B cell (primary cell): ENCODE measurements around the gene NHS. TPM values are rescaled to one million over a fixed set of nuclear protein-coding genes. Genes with fewer than 3 reads are reported as not detected.

Experiments used
- ATAC-seq: fragments of 200-7000 bp; cut with Tn5 transposase; one replicate; pipeline ENCODE4 v1.10.0; 2021; ENCODE audit warnings: low read depth, mild to moderate bottlenecking, moderate number of reproducible peaks, moderate library complexity
- CTCF ChIA-PET: fragments of 350-600 bp; sonication (Branson Sonifier 250); formaldehyde crosslinking; loops from one replicate; lab custom pipeline; 2021; ENCODE audit warnings: antibody characterized with exemption, inconsistent platforms; lab: Charles Lee
- POLR2A ChIA-PET: fragments of 350-600 bp; sonication (Branson Sonifier 250); formaldehyde crosslinking; loops from one replicate; lab custom pipeline; 2021; ENCODE audit warnings: antibody characterized with exemption; lab: Charles Lee
- DNase-seq: peaks from one replicate; pipeline ENCODE4 v3.0.0; 2013
- H2AFZ ChIP-seq: 2 replicates; pipeline ENCODE4 v1.6.1; 2012; ENCODE audit warnings: mild to moderate bottlenecking, low read depth, low read length; ENCODE audit not compliant: insufficient read depth, poor library complexity, severe bottlenecking
- H3K27ac ChIP-seq, 2 donors: 1 replicate in 1 of 2; 2 replicates in 1 of 2; pipeline ENCODE4 v1.5.1; 2012 to 2013; ENCODE audit warnings: low read length in 2 of 2, mild to moderate bottlenecking in 2 of 2, moderate library complexity in 1 of 2
- H3K27me3 ChIP-seq, 4 experiments: fragments of 200-600 bp in 1 of 4; sonication (generic) in 1 of 4; replicated peaks in 1 of 4; 1 replicate in 2 of 4; 2 replicates in 2 of 4; pipeline versions ENCODE4 v1.6.1 to v1.7.0; 2013 to 2016; ENCODE audit warnings: low read length in 3 of 4, mild to moderate bottlenecking in 2 of 4, mixed read lengths in 1 of 4, moderate library complexity in 1 of 4; ENCODE audit not compliant: insufficient read depth in 4 of 4, control insufficient read depth in 3 of 4; ENCODE audit errors: control extremely low read depth in 1 of 4
- H3K36me3 ChIP-seq, 2 experiments: replicated peaks in 1 of 2; 1 replicate in 1 of 2; 2 replicates in 1 of 2; pipeline versions ENCODE4 v1.6.1 to v1.7.1; 2013; ENCODE audit warnings: low read length in 1 of 2; ENCODE audit not compliant: insufficient read depth in 2 of 2, control insufficient read depth in 1 of 2; ENCODE audit errors: control extremely low read depth in 1 of 2, extremely low read depth in 1 of 2
- H3K4me1 ChIP-seq, 2 donors: fragments of 200-600 bp in 1 of 2; sonication (generic) in 1 of 2; 1 replicate in 1 of 2; 2 replicates in 1 of 2; pipeline versions ENCODE4 v1.5.1 to v1.6.1; 2013 to 2017; ENCODE audit warnings: low read length in 2 of 2; ENCODE audit not compliant: control insufficient read depth in 2 of 2, insufficient read depth in 2 of 2
- H3K4me2 ChIP-seq: replicated peaks from 2 replicates; pipeline ENCODE3; 2012; ENCODE audit warnings: mild to moderate bottlenecking, low read depth, low read length; ENCODE audit not compliant: poor library complexity, severe bottlenecking
- H3K4me3 ChIP-seq, 5 experiments: fragments of 200-600 bp in 1 of 5; sonication (generic) in 1 of 5; 1 replicate in 3 of 5; 2 replicates in 2 of 5; pipeline versions ENCODE4 v1.5.1 to v1.7.0; 2011 to 2016; ENCODE audit warnings: low read length in 4 of 5, mild to moderate bottlenecking in 4 of 5, low read depth in 2 of 5, control low read depth in 1 of 5, moderate library complexity in 1 of 5; ENCODE audit not compliant: insufficient read depth in 1 of 5; ENCODE audit errors: control extremely low read depth in 1 of 5, extremely low read depth in 1 of 5
- H3K79me2 ChIP-seq: fragments of 200-600 bp; sonication (generic); one replicate; pipeline ENCODE4 v1.6.0; 2016; ENCODE audit warnings: low read length; ENCODE audit not compliant: control insufficient read depth, insufficient read depth
- H3K9ac ChIP-seq: fragments of 200-600 bp; sonication (generic); 2 replicates; pipeline ENCODE4 v1.6.1; 2017; ENCODE audit warnings: mild to moderate bottlenecking, low read length, moderate library complexity
- H3K9me3 ChIP-seq, 3 donors: one replicate each; pipeline versions ENCODE4 v1.6.1 to v1.7.1; 2013; ENCODE audit warnings: low read length in 2 of 3; ENCODE audit not compliant: control insufficient read depth in 2 of 3, insufficient read depth in 1 of 3; ENCODE audit errors: control extremely low read depth in 1 of 3
- H4K20me1 ChIP-seq: 2 replicates; pipeline ENCODE4 v1.6.0; 2012; ENCODE audit warnings: mild to moderate bottlenecking, low read length; ENCODE audit not compliant: insufficient read depth, control insufficient read depth, poor library complexity, severe bottlenecking
- H3K27ac Mint-ChIP-seq: one replicate; pipeline ENCODE4 v1.8.0; 2021; ENCODE audit warnings: mixed read lengths
- H3K27me3 Mint-ChIP-seq: one replicate; pipeline ENCODE4 v1.8.0; 2021; ENCODE audit warnings: mixed read lengths
- H3K4me1 Mint-ChIP-seq: one replicate; pipeline ENCODE4 v1.8.0; 2021; ENCODE audit warnings: mixed read lengths
- H3K4me3 Mint-ChIP-seq: one replicate; pipeline ENCODE4 v1.8.0; 2021; ENCODE audit warnings: mixed read lengths
- H3K9me3 Mint-ChIP-seq: one replicate; pipeline ENCODE4 v1.8.0; 2022; ENCODE audit warnings: mixed read lengths; ENCODE audit not compliant: insufficient read depth
- CTCF ChIP-seq: fragments of 200-600 bp; IDR thresholded peaks from one replicate; pipeline ENCODE4 v1.8.0; 2022; ENCODE audit warnings: antibody characterized with exemption, mild to moderate bottlenecking
- EZH2 ChIP-seq: IDR thresholded peaks from 2 replicates; pipeline ENCODE4 v1.6.1; 2012; ENCODE audit warnings: borderline replicate concordance, low read depth, mild to moderate bottlenecking, moderate library complexity, low read length; ENCODE audit not compliant: insufficient read depth, poor library complexity, severe bottlenecking
- WGBS: methylation state at CpG from one replicate; pipeline ENCODE4 v1.1.5; 2013; ENCODE audit warnings: missing lambda C conversion rate; ENCODE audit not compliant: insufficient coverage; 5-methylcytosine and 5-hydroxymethylcytosine counted together
- intact Hi-C: fragments of 100-400 bp; cut with micrococcal nuclease; formaldehyde crosslinking; loops from one replicate; pipeline ENCODE4 v1.10.0; 2022
- polyA plus RNA-seq: library from polyadenylated mRNA; depleted of rRNA; stranded (reverse); fragments of >200 nt; gene quantifications from 2 replicates; pipeline ENCODE4 v1.2.3, GENCODE V29; 2012
- total RNA-seq, 2 donors: library from RNA; stranded (reverse); fragments of 120-200 nt in 1 of 2; gene quantifications; 1 replicate in 1 of 2; 2 replicates in 1 of 2; pipeline versions ENCODE4 v1.2.3 to v1.2.4, GENCODE V29; 2013 to 2022

NHS gene
- total and polyA plus RNA-seq, 2 donors (not counting 1 experiment from before 2014, with no cell fraction given) = not detected

- ChIA-PET CTCF (no interaction called here), POLR2A (no interaction called here)
- intact Hi-C loops = no loop called here
- Histone ChIP-seq H4K20me1 (no peaks in the 10 kb centered on the region), H3K4me2 (no peak overlapping the region), H3K79me2 (no peaks in the 10 kb centered on the region), H3K9me3 (no peaks in the 10 kb centered on the region), H3K4me1 (no peaks in the 10 kb centered on the region), H3K27ac (no peak overlapping the region), H3K36me3 (no peaks in the 10 kb centered on the region), H3K9ac (no peak overlapping the region), H3K27me3 (peaks cover 0 to 7% (median 0%) of the 10 kb centered on the region in 4 experiments), H3K4me3 (no peak overlapping the region), H2AFZ (no peak overlapping the region)
- H3K27me3 Mint-ChIP-seq = peaks cover 17% of the 10 kb centered on the region
- TF ChIP-seq EZH2 (no peak), CTCF (no peak)
- DNase-seq (no peak), ATAC-seq (no peak)
- no peaks in the 10 kb centered on the region for H3K9me3 Mint-ChIP-seq
- no peak overlapping the region for H3K27ac Mint-ChIP-seq
- 15% methylated on average over 20 of the region's 36 CpGs for WGBS
- H3K4me1 Mint-ChIP-seq = no peaks in the 10 kb centered on the region
- H3K4me3 Mint-ChIP-seq = no peak overlapping the region
Observed at GRCh38 chrX:17656035-17656418, 281.0 kb downstream of the NHS start.

- H3K4me1 ChIP-seq = no peaks in the 10 kb centered on the region
- ATAC-seq (no peak), DNase-seq (no peak)
- no peaks in the 10 kb centered on the region for H3K36me3 ChIP-seq
- no peaks in the 10 kb centered on the region for H3K9me3 ChIP-seq
- no peak overlapping the region for H3K4me2 ChIP-seq
- Mint-ChIP-seq H3K27me3 (peaks cover 17% of the 10 kb centered on the region), H3K27ac (no peak overlapping the region), H3K4me1 (no peaks in the 10 kb centered on the region), H3K9me3 (no peaks in the 10 kb centered on the region), H3K4me3 (no peak overlapping the region)
- 76% methylated on average over 5 of the region's 16 CpGs for WGBS
- intact Hi-C loops = no loop called here
- no peak overlapping the region for H3K9ac ChIP-seq
- ChIA-PET POLR2A (no interaction called here), CTCF (no interaction called here)
- H2AFZ ChIP-seq = no peak overlapping the region
- H3K4me3 ChIP-seq = no peak overlapping the region
- H4K20me1 ChIP-seq = no peaks in the 10 kb centered on the region
- H3K79me2 ChIP-seq = no peaks in the 10 kb centered on the region
- H3K27me3 ChIP-seq = peaks cover 0 to 7% (median 0%) of the 10 kb centered on the region in 4 experiments
- no peak overlapping the region for H3K27ac ChIP-seq
- TF ChIP-seq EZH2 (no peak), CTCF (no peak)
Observed at GRCh38 chrX:17656556-17656955, 281.6 kb downstream of the NHS start.
